DND-41 (cell line): ENCODE measurements around the gene MACROH2A2.

Source experiments
- EZH2 ChIP-seq: IDR thresholded peaks from 3 replicates; pipeline ENCODE4 v1.6.1; 2012; ENCODE audit warnings: borderline replicate concordance, low read depth, mild to moderate bottlenecking, moderate library complexity, low read length, inconsistent platforms; ENCODE audit not compliant: severe bottlenecking
- TF ChIP-seq, protein P1 (sequence below): IDR thresholded peaks from 2 replicates; pipeline ENCODE4 v1.5.1; 2012; ENCODE audit warnings: borderline replicate concordance, low read length, moderate library complexity, mild to moderate bottlenecking; ENCODE audit not compliant: poor library complexity, severe bottlenecking; ENCODE audit errors: extremely low read depth

DNA sequence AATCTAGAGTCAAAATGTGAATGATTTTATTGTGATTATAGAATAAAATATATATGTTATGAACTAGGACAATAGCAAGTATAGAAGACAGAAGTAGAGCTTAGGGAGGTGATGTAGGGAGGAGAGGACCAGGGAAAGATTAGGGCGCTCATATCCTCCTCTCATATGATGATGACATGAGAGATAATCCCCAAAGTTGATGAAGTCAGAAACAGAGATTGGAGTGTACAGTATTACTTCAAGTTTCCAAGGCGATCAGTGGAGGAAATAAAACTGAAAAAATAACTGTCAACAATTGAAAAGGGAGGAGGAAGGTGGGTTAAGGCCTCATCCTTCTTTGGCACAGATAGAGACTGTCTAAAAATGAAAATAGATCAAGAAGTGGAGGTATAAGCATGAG, 14.9 kb downstream of the MACROH2A2 start:
- TF ChIP-seq, protein P1, sequence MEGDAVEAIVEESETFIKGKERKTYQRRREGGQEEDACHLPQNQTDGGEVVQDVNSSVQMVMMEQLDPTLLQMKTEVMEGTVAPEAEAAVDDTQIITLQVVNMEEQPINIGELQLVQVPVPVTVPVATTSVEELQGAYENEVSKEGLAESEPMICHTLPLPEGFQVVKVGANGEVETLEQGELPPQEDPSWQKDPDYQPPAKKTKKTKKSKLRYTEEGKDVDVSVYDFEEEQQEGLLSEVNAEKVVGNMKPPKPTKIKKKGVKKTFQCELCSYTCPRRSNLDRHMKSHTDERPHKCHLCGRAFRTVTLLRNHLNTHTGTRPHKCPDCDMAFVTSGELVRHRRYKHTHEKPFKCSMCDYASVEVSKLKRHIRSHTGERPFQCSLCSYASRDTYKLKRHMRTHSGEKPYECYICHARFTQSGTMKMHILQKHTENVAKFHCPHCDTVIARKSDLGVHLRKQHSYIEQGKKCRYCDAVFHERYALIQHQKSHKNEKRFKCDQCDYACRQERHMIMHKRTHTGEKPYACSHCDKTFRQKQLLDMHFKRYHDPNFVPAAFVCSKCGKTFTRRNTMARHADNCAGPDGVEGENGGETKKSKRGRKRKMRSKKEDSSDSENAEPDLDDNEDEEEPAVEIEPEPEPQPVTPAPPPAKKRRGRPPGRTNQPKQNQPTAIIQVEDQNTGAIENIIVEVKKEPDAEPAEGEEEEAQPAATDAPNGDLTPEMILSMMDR = no peak
- TF ChIP-seq EZH2 = no peak
